Large intestine (tissue), 3 donors: Measurements from ENCODE around the gene CEACAM1. TPM values are rescaled to one million over a fixed set of nuclear protein-coding genes. Genes with fewer than 3 reads are reported as not detected.
"Not testable (repeated sequence)": the region's sequence is repeated elsewhere in the genome, so short reads cannot be mapped to it uniquely, and the experiment has no call there.

ENCODE experiments used
- DNase-seq, 2 donors: peaks; one replicate each; pipeline versions ENCODE4 v3.0.0 to v3.0.0-alpha.2; 2013
- H3K27ac ChIP-seq: one replicate; pipeline ENCODE4 v1.5.1; 2013; ENCODE audit warnings: low read length
- H3K27me3 ChIP-seq: 2 replicates; pipeline ENCODE4 v1.6.1; 2013; ENCODE audit warnings: low read length; ENCODE audit not compliant: control insufficient read depth, insufficient read depth
- H3K36me3 ChIP-seq: 2 replicates; pipeline ENCODE4 v1.6.1; 2013; ENCODE audit warnings: low read length; ENCODE audit not compliant: control insufficient read depth, insufficient read depth
- H3K4me1 ChIP-seq: one replicate; pipeline ENCODE4 v1.6.1; 2013; ENCODE audit warnings: low read length; ENCODE audit not compliant: control insufficient read depth, insufficient read depth
- H3K4me3 ChIP-seq: one replicate; pipeline ENCODE4 v1.5.1; 2013; ENCODE audit warnings: low read length
- H3K9me3 ChIP-seq: one replicate; pipeline ENCODE4 v1.6.1; 2013; ENCODE audit warnings: mild to moderate bottlenecking, low read depth, low read length, moderate library complexity; ENCODE audit not compliant: control insufficient read depth
- WGBS: methylation state at CpG from one replicate; pipeline ENCODE4 v1.1.5; 2013; ENCODE audit warnings: low lambda C conversion rate; ENCODE audit not compliant: insufficient coverage; 5-methylcytosine and 5-hydroxymethylcytosine counted together
- polyA plus RNA-seq: library from polyadenylated mRNA; unstranded; fragments of 120-200 nt; gene quantifications from one replicate; pipeline ENCODE4 v1.2.1, GENCODE V29; 2013

The CEACAM1 gene
- polyA plus RNA-seq, 1 donor = 82.0 TPM

- Histone ChIP-seq H3K9me3 (peaks cover 3% of the 10 kb centered on the region), H3K4me1 (no peaks in the 10 kb centered on the region), H3K27ac (no peak overlapping the region), H3K27me3 (no peaks in the 10 kb centered on the region), H3K4me3 (no peak overlapping the region), H3K36me3 (peaks cover 23% of the 10 kb centered on the region)
- WGBS = 80% methylated on average over 1 of the region's 10 CpGs
- no peak for DNase-seq
Measured at GRCh38 chr19:42512743-42513304, 15.5 kb downstream of the CEACAM1 start.

GRCh38 chr19:42512130-42512636 lies 16.1 kb downstream of the CEACAM1 start:
- no peaks in the 10 kb centered on the region for H3K4me1 ChIP-seq
- H3K36me3 ChIP-seq = peaks cover 21% of the 10 kb centered on the region
- no peak overlapping the region for H3K4me3 ChIP-seq
- no peaks in the 10 kb centered on the region for H3K27me3 ChIP-seq
- DNase-seq = no peak
- peaks cover 3% of the 10 kb centered on the region for H3K9me3 ChIP-seq
- 89% methylated on average over 1 of the region's 5 CpGs for WGBS
- no peak overlapping the region for H3K27ac ChIP-seq

- Histone ChIP-seq H3K27ac (no peak overlapping the region), H3K36me3 (peaks cover 21% of the 10 kb centered on the region), H3K9me3 (no peaks in the 10 kb centered on the region), H3K4me3 (no peak overlapping the region), H3K4me1 (no peaks in the 10 kb centered on the region), H3K27me3 (no peaks in the 10 kb centered on the region)
- DNase-seq = no peak
- no CpG with 5 or more reads among the region's 4 CpGs for WGBS
Measured at GRCh38 chr19:42511340-42511739, 16.9 kb downstream of the CEACAM1 start.

- DNase-seq = no peak
- H3K36me3 ChIP-seq = peaks cover 17% of the 10 kb centered on the region
- no peak overlapping the region for H3K27ac ChIP-seq
- H3K4me1 ChIP-seq = no peaks in the 10 kb centered on the region
- no peak overlapping the region for H3K4me3 ChIP-seq
- H3K9me3 ChIP-seq = no peaks in the 10 kb centered on the region
- no peaks in the 10 kb centered on the region for H3K27me3 ChIP-seq
Measured at GRCh38 chr19:42508892-42509444, 19.3 kb downstream of the CEACAM1 start.

- WGBS = no CpG with 5 or more reads among the region's 1 CpG
- no peaks in the 10 kb centered on the region for H3K27me3 ChIP-seq
- DNase-seq = no peak
- H3K4me3 ChIP-seq = no peak overlapping the region
- no peak overlapping the region for H3K27ac ChIP-seq
- peaks cover 2% of the 10 kb centered on the region for H3K36me3 ChIP-seq
- H3K4me1 ChIP-seq = no peaks in the 10 kb centered on the region
- H3K9me3 ChIP-seq = no peaks in the 10 kb centered on the region
Measured at GRCh38 chr19:42505066-42505465, 23.2 kb downstream of the CEACAM1 start.

GRCh38 chr19:42501733-42502132 lies 26.5 kb downstream of the CEACAM1 start:
- Histone ChIP-seq H3K27me3 (no peaks in the 10 kb centered on the region), H3K4me3 (no peak overlapping the region), H3K4me1 (peaks cover 16% of the 10 kb centered on the region), H3K36me3 (no peaks in the 10 kb centered on the region), H3K27ac (no peak overlapping the region), H3K9me3 (no peaks in the 10 kb centered on the region)
- DNase-seq = no peak
- WGBS = no CpG with 5 or more reads among the region's 1 CpG

GRCh38 chr19:42501243-42501642 lies 27.0 kb downstream of the CEACAM1 start:
- not testable (repeated sequence) for H3K27me3 ChIP-seq, H3K27ac ChIP-seq, H3K9me3 ChIP-seq, H3K36me3 ChIP-seq, DNase-seq, H3K4me3 ChIP-seq
- no CpG with 5 or more reads among the region's 3 CpGs for WGBS
- peaks cover 21% of the 10 kb centered on the region for H3K4me1 ChIP-seq

- Histone ChIP-seq H3K27ac (peak overlapping the region; percentile 91), H3K27me3 (no peaks in the 10 kb centered on the region), H3K9me3 (no peaks in the 10 kb centered on the region), H3K36me3 (no peaks in the 10 kb centered on the region), H3K4me3 (no peak overlapping the region), H3K4me1 (peaks cover 42% of the 10 kb centered on the region)
- DNase-seq = peak; percentile 58 to 85
- WGBS = no CpG with 5 or more reads among the region's 3 CpGs
Measured at GRCh38 chr19:42498169-42498757, 30.0 kb downstream of the CEACAM1 start.

GRCh38 chr19:42497492-42498168 lies 30.7 kb downstream of the CEACAM1 start:
- peaks cover 42% of the 10 kb centered on the region for H3K4me1 ChIP-seq
- DNase-seq = peak; percentile 91 to 98
- H3K36me3 ChIP-seq = no peaks in the 10 kb centered on the region
- peak overlapping the region; percentile 91 for H3K27ac ChIP-seq
- no peaks in the 10 kb centered on the region for H3K27me3 ChIP-seq
- H3K9me3 ChIP-seq = no peaks in the 10 kb centered on the region
- H3K4me3 ChIP-seq = no peak overlapping the region
- WGBS = no CpG with 5 or more reads among the region's 3 CpGs

- H3K27me3 ChIP-seq = no peaks in the 10 kb centered on the region
- WGBS = no CpG with 5 or more reads among the region's 2 CpGs
- no peak overlapping the region for H3K4me3 ChIP-seq
- peak overlapping the region; percentile 91 for H3K27ac ChIP-seq
- H3K36me3 ChIP-seq = no peaks in the 10 kb centered on the region
- DNase-seq = no peak
- H3K4me1 ChIP-seq = peaks cover 42% of the 10 kb centered on the region
- H3K9me3 ChIP-seq = no peaks in the 10 kb centered on the region
Measured at GRCh38 chr19:42496460-42497133, 31.7 kb downstream of the CEACAM1 start.
